Middle frontal gyrus (tissue), 1 donor: Measurements from ENCODE around the gene HACD2.

Source experiments
- DNase-seq: peaks from one replicate; pipeline ENCODE4 v3.0.0-alpha.2; 2015; ENCODE audit warnings: low spot score; ENCODE audit errors: extremely low spot score

HACD2 gene

DNA sequence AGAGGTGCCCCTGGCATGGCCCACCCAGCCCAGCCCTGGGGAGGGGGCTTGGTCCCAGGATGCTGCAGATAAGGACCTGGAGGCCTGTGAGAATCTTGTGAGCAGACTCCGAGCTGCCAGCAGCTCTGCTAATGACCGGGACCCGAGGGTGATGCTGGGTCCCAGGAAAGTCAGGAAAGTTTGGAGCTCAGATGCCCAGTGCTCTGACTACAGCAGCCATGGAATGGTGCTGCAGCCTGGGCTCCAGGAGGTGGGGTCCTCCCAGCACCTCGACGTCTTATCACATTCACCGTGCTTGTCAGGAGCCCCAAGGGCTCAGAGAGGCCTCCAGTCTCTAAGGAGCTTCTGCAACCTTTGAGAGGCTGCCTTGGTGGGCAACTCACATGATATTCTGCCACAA is 101.7 kb downstream of the HACD2 start:
- no peak for DNase-seq

DNA sequence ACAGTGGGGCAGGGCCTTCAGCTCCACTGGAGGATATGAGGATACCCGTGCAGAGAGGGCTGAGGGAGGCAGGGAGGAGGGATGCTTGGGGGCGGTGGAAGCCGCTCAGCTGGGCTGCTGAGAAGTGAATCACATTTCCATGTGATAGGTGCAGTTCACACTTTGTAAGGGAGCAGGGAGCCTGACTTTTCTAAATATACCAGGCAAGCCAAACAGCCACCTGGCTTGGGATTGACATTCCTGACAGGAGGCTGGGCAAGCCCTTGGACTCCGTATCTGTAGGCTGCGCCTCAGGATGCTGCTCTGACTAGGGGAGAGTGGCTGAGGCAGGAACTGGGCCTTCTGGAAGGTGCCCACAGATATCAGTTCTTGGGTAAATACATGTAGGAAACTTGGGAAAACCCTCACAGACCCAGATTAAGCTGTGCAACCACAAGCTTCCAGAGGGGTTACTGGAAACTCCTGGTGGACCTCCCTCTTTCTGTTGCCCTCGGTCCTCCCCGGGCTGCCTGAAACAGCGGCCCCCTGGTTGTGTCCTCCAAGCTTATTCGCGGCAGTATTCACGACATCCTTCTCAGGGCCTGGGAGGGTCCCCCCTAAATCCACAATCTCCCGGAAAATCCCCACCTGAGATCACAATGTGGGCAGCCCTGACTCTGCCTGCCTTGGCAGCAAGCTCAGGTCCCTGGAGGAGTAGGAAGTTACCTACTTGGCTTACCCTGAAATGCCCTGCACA is 103.0 kb downstream of the HACD2 start:
- no peak for DNase-seq

DNA sequence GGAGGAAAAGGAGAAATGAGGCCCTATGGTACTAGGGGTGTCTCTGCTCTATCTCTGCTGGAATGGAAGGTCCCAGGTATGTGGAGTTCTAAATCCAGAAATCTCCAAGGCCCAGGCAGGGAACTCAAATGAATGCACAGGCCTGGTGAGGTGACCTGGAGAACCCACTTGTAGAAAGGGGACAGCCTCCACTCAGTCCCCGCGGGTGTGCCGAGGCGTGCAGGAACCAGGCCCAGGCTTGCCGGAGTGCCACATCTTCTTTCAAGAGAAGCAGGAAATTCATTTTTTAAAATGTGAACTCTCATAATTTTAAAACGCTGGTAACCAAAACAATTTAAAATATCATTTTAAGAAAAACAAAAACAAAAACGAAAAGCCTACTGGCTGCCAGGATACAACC is 103.8 kb downstream of the HACD2 start:
- no peak for DNase-seq

DNA sequence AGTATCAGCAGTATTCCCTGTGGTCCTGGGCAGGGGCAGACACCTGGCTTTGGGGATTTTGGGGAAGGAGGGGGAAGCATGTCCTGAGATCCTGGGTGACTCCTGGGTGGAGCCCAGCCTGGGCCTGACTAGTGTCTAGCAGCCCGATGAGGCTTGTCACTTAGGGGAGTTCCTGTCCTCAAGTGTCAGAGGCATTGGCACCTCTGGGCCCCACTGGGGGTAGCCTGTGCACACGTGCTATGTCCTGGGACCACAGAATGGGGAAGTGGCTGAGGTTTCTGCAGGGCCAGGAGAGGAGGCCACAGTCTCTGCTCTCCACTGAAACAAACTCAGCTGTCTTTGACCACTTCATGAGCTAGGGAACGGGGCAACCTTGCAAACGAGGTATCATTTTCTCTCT is 104.4 kb downstream of the HACD2 start:
- DNase-seq = no peak

- DNase-seq = no peak
Measured at GRCh38 chr3:123479891-123480290, 105.0 kb downstream of the HACD2 start.

- DNase-seq = no peak
Measured at GRCh38 chr3:123478314-123478713, 106.5 kb downstream of the HACD2 start.

GRCh38 chr3:123476967-123477750 is 107.7 kb downstream of the HACD2 start:
- DNase-seq = no peak

GRCh38 chr3:123475786-123476185 is 109.1 kb downstream of the HACD2 start:
- no peak for DNase-seq

DNA sequence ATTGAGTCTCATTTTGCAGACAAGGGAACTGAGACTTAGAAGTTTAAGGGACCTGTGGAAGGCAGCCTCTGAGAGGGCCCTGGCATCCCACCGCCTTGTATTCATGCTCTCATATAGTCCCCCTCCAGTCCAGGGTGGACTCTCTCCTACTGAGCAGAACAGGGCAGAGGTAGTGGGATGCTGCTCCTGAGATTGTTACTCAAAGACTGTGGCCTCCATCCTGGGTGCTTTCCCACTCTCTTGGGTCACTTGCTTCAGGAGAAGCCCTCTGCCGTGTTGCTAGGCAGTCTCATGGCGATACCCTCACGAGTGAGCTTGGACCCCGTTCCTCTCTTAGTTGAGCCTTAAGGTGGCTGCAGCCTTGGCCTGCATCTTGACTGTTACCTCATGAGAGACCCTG is 113.7 kb downstream of the HACD2 start:
- DNase-seq = no peak

DNA sequence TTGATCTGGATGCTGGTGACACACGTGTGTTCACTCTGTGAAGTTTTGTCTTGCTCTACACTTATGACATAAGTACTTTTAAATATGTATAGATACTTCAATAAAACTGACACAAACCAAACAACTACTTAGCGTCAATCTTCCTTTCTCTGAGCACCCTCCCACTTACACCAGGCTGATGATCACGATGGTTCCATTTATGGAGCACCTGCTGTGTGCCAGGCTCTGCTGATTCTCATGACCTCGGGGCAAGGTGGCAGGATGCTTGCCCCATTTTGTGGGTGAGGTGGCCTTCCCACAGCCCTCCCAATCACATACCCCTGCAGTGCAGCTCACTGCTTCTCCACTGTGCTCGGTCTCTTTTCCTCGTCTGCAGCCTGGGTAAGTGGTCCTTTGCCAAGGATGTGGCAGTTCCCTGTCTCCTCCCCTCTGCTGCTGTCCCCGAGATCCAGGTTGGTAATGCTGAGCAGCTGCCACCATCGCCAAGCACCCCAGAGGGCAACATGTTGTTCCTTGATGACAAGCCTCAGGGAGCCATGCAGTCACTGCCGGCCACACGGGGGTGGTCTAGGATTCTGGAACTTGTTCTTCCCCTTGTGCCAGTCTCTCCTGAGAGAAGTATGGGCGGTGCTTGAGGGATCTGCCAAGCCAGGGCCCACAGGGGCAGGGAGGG is 115.4 kb downstream of the HACD2 start:
- no peak for DNase-seq

DNA sequence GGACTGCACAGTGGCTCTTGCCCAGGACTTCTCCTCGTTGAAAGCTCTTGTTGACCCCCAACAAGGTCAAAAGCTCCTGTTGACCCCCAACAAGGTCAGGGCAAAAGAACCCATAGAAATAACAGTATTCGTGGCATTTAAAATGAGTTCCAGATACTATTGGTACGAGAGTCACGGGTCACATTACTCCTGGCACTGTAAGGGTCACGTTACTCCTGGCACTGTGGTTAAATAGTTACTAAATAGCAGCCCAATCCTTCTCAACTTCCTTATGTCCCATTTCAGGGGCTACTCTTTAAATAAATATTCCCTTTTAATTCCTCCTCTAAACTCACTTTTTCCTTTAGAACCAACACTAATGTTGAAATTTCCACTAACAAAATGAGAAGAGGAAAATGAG is 117.8 kb downstream of the HACD2 start:
- DNase-seq = no peak

DNA sequence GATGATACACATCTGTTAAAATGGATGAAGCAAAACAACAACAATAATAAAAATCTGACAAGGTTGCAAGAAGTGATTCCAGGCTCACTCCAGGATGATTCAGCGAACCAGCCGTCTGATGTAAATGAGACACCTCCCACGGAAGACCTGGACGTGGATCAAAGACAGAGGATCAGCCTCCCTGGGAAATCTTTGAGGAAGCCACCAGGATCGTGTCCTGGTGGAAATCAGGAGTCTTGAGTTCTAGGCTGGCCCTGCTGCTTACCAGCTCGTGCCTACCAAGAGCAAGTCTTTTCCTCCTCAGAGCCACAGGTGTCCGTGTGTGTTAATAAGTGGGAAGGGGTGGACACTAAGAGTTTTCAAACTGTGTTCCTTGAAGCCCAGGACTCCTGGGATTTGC is 120.6 kb downstream of the HACD2 start:
- no peak for DNase-seq

DNA sequence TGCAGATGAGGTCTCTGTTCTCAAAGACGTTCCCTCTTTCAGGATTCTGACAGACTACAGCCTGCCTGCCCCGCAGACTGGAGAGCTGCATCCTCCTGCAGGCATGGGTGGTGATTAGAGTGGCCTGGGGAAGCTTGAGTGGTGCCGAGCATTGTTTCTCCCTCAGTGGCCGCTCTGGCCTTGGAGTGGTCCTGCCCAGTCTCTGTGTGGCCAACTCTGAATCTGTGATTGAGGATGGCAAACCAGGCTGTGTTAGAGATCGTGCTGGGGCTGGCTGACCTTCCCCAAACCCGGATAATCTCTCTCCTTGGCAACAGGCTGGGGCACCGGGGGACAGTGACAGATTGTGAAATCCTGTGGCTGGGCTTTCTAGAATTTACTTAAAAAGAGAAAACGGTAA is 125.0 kb downstream of the HACD2 start:
- no peak for DNase-seq

- no peak for DNase-seq
Measured at GRCh38 chr3:123458255-123458654, 126.6 kb downstream of the HACD2 start.

- no peak for DNase-seq
Measured at GRCh38 chr3:123457841-123458240, 127.0 kb downstream of the HACD2 start.

DNA sequence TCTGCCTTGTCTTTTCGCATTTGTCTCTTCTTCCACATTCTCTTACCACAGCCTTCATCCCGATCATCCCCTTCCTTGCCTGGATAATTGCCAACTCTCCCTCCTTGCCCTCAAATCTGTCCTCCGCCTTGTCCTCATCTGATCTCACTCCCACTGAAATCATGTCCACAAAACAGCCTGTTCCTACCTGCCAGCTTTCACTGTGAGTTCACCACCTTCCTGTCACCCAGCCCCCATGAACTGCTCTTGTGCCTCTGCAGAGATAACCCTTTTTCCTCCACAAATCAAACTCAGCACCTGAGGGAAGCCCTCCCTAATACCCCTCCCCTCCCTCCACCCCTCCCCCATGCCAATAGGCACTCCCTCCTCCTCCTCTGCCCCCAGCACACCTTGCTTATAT is 131.2 kb downstream of the HACD2 start:
- no peak for DNase-seq

DNA sequence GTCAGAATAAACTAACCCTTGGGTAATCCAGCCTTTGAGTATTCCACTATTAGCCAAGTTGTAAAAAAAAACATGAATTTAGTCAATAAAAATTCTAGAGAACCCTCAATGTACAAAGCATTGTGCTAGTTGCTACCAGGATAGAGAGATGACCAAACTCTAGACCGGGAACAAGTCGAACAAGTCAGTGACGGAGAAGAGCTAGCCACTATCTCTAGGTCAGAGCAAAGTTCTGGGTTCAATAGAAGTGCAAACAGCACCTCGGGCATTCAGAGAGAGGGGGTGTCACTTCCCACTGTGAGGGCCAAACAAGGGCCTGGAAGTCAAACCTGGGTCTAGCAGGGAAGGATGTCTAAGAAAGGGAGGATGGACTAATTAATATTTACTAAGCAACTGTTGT is 133.7 kb downstream of the HACD2 start:
- no peak for DNase-seq

GRCh38 chr3:123449997-123450604 is 134.8 kb downstream of the HACD2 start:
- DNase-seq = peak; percentile 55

DNA sequence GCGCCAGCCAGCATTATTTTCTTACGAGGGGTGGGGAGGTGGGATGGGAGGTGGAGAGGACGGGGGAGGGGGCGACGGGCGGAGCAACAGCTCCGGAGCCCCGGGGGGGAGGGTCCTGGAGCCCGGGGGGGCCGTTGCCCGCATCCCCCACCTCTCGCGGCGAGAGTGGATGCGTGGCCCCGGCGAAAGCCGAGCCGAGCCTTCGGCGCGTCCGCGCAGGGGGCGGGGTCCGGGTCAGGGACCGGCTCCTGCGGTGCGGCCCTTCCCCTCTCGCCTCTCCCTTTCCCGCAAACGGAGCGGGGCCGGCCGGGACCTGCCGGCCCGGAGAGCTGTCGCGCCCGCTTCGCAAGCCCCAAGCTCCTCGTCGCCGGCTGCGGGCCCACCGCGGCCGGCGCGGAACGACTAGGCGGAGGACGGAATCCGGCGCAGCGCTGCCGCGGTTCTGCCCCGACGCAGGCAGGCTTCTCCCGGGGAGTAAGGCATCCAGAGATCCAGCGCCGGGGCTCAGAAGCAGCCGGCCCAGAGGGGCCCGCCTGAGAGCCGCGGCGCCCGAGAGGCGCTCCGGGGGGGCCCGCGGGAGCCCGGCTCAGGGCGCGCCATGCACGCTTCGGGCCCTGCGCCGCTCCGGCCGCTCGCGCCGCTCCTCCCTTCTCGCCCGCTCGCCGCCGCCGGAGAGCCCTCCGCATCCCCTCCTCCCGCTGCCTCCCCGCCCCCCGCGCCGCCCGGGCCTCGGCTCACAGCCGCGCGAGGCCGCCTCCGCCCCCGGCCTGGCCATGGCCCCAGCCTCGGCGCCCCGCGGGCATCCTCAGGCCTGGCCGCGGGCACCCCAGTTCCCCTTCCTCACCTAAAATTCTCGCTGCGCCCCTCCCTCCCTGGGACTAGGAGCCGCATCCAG is 135.5 kb downstream of the HACD2 start:
- no peak for DNase-seq

GRCh38 chr3:123448536-123449101 is 136.2 kb downstream of the HACD2 start, which contains the start of gene ADCY5:
Gene ADCY5, minus strand, starts transcription at chr3:123449090. Its CDS starts 545 bp downstream, at chr3:123448545.
- DNase-seq = no peak
